Loucy (cell line): ENCODE measurements around the gene COL4A3.

ENCODE experiments used
- EZH2phosphoT487 ChIP-seq: fragments of 200-600 bp; IDR thresholded peaks from 2 replicates; pipeline ENCODE4 v1.6.1; 2018; ENCODE audit warnings: antibody characterized with exemption, mild to moderate bottlenecking, moderate library complexity, borderline replicate concordance
- TF ChIP-seq, protein P1 (sequence below): fragments of 200-600 bp; sonication (generic); conservative IDR thresholded peaks from 2 replicates; pipeline ENCODE4 v1.5.1; 2014; ENCODE audit warnings: mild to moderate bottlenecking, antibody characterized with exemption, low read length

DNA sequence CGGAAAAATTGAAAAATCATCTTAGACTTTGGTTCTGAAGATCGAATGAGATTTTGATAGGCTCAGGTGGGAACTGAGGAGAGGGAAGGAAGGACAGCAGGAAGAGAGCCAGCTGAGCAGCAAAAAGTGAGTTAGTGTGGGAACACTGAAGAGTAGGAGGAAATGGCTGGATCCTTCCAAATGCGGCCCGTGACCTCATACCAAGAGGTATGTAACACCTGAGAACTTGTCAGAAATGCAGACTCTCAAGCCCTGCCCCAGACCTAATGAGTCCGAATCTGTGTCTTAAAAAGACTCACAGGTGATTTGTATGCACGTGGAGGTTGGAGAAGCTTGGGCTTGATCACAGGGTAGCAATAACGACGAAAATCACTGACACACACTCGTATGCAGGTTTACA, 42.0 kb downstream of the COL4A3 start:
- TF ChIP-seq, protein P1, sequence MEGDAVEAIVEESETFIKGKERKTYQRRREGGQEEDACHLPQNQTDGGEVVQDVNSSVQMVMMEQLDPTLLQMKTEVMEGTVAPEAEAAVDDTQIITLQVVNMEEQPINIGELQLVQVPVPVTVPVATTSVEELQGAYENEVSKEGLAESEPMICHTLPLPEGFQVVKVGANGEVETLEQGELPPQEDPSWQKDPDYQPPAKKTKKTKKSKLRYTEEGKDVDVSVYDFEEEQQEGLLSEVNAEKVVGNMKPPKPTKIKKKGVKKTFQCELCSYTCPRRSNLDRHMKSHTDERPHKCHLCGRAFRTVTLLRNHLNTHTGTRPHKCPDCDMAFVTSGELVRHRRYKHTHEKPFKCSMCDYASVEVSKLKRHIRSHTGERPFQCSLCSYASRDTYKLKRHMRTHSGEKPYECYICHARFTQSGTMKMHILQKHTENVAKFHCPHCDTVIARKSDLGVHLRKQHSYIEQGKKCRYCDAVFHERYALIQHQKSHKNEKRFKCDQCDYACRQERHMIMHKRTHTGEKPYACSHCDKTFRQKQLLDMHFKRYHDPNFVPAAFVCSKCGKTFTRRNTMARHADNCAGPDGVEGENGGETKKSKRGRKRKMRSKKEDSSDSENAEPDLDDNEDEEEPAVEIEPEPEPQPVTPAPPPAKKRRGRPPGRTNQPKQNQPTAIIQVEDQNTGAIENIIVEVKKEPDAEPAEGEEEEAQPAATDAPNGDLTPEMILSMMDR = no peak
- TF ChIP-seq EZH2phosphoT487 = no peak
